Activated CD8-positive, alpha-beta memory T cell treated with anti-CD3 and anti-CD28 coated beads, Interleukin-2, amount 10 ng/mL, durations not matched to agents 7 days and 5 days (primary cell): Measurements from ENCODE around the gene LIMS1. TPM values are rescaled to one million over a fixed set of nuclear protein-coding genes. Genes with fewer than 3 reads are reported as not detected.
"Not testable (repeated sequence)": the region's sequence is repeated elsewhere in the genome, so short reads cannot be mapped to it uniquely, and the experiment has no call there.

Experiments
- ATAC-seq: fragments of 150-1000 bp; cut with Tn5 transposase; one replicate; pipeline ENCODE4 v1.10.0; 2021; ENCODE audit warnings: moderate library complexity
- CTCF ChIA-PET: fragments of 350-600 bp; sonication (Branson Sonifier 250); formaldehyde crosslinking; loops from one replicate; lab custom pipeline; 2021; ENCODE audit warnings: antibody characterized with exemption; lab: Charles Lee
- DNase-seq: peaks from one replicate; pipeline ENCODE4 v3.0.0-alpha.2; 2020
- H3K27ac Mint-ChIP-seq: one replicate; pipeline ENCODE4 v1.8.0; 2021; ENCODE audit warnings: mild to moderate bottlenecking, mixed read lengths
- H3K27me3 Mint-ChIP-seq: one replicate; pipeline ENCODE4 v1.8.0; 2021; ENCODE audit warnings: mixed read lengths
- H3K36me3 Mint-ChIP-seq: one replicate; pipeline ENCODE4 v1.8.0; 2021; ENCODE audit warnings: mild to moderate bottlenecking, mixed read lengths
- H3K4me1 Mint-ChIP-seq: one replicate; pipeline ENCODE4 v1.8.0; 2021; ENCODE audit warnings: mixed read lengths
- H3K4me3 Mint-ChIP-seq: one replicate; pipeline ENCODE4 v1.8.0; 2021; ENCODE audit warnings: mild to moderate bottlenecking, moderate library complexity, mixed read lengths
- H3K9me3 Mint-ChIP-seq: one replicate; pipeline ENCODE4 v1.8.0; 2022; ENCODE audit warnings: low read depth, mixed read lengths
- total RNA-seq, 2 experiments: library from RNA; stranded (reverse); gene quantifications; one replicate each; pipeline ENCODE4 v1.2.3, GENCODE V29; 2021

Gene LIMS1
- total RNA-seq, 2 experiments from 2014 or later, result 57.2 to 58.2 TPM

DNA sequence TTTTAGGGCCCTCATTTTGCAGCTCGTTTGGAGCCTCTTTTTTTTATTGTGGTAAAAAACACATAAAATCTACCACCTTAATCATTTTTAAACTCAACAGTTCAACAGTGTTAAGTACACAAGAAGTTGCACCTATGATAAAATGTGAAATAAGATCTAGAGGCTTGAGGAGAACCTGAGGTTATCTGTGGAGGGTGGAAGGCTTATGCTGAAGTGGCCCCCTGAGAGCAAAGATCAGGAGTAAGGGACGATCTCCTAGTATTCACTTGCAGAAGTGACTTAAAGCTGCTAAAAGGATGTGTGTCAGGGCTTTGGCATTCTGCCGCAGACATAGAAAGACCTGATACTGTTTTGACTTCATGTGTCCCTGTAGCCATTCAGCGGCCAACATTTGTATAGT, 61.5 kb downstream of the LIMS1 start:
- not testable (repeated sequence) for H3K9me3 Mint-ChIP-seq, H3K36me3 Mint-ChIP-seq, H3K27me3 Mint-ChIP-seq, ATAC-seq, H3K27ac Mint-ChIP-seq, H3K4me3 Mint-ChIP-seq, DNase-seq
- peaks cover 37% of the 10 kb centered on the region for H3K4me1 Mint-ChIP-seq
- CTCF ChIA-PET, result interaction anchor here (4.0 kb wide), 1 partner anchor 40 kb away, joined by 29 read pairs; no protein-coding TSS in a partner anchor

DNA sequence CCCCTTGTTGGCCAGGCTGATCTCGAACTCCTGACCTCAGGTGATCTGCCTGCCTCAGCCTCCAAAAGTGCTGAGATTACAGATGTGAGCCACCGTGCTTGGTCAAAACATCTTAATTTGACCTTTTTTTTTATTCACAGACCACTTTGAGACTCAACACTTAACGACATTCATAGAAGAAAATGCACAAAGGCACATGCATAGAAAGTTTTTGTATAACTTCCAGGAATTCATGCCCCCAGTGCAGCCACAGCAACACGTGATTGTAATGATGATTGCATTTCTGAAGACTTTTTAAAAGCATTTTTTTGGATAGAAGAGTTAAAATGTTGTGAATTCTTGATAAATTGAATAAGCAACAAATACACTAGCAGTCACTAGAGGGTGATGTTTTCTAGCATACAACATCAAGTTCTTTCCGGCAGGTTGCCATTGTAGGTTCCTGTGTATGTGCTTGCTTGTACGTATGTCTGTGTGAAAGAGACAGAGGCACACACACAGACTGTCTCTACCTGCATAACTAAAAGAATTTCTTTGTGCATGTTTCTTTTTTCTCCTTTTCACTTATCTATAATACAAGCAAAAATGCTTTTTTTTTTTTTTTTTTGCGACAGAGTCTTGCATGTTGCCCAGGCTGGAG, 63.0 kb downstream of the LIMS1 start:
- peaks cover 30% of the 10 kb centered on the region for H3K4me1 Mint-ChIP-seq
- not testable (repeated sequence) for DNase-seq, H3K27me3 Mint-ChIP-seq, H3K36me3 Mint-ChIP-seq, H3K9me3 Mint-ChIP-seq, H3K4me3 Mint-ChIP-seq, H3K27ac Mint-ChIP-seq
- CTCF ChIA-PET, result interaction anchor here (2.3 kb wide), 1 partner anchor 40 kb away, joined by 15 read pairs; no protein-coding TSS in a partner anchor
- peak; percentile 52 for ATAC-seq

DNA sequence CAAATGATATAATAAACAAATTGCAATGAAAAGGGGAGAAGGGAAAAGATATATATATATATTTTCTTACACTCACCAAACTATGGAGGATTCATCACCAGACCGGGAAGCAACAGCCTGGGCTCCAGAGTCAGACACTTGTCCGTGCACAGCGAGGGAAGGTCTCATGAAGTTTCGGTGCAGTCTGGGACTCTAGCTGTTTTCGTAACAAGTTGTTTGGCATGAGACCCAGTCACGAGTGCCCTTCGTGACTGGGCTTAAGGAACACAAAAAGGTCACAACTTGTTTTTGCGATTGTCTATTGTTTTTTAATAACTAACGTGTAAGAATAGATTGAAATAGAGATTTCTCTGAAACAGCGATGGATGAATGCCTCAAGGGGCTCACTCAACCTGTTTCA, 66.9 kb downstream of the LIMS1 start:
- CTCF ChIA-PET, result interaction anchor here (2.6 kb wide), 1 partner anchor 35 kb away, joined by 9 read pairs; no protein-coding TSS in a partner anchor
- not testable (repeated sequence) for H3K36me3 Mint-ChIP-seq

DNA sequence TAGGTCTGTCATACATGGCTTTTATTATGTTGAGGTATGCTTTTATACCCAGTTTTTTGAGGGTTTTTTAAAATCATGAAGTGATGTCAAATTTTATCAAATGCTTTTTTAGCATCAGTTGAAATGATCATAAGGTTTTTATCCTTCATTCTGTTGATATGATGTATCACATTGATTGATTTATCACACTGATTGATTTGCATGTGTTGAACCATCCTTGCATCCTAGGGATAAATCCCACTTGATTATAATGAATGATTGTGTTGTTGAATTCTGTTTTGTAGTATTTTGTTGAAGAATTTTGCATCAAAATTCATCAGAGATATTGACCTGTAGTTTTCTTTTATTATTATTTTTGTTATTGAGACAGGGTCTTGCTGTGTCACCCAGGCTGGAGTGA, 68.2 kb downstream of the LIMS1 start:
- no peak overlapping the region for H3K4me3 Mint-ChIP-seq
- peaks cover 10% of the 10 kb centered on the region for H3K36me3 Mint-ChIP-seq
- CTCF ChIA-PET, result interaction anchor here (2.6 kb wide), 1 partner anchor 34 kb away, joined by 9 read pairs; no protein-coding TSS in a partner anchor
- H3K9me3 Mint-ChIP-seq, result no peaks in the 10 kb centered on the region
- no peaks in the 10 kb centered on the region for H3K27me3 Mint-ChIP-seq
- peaks cover 36% of the 10 kb centered on the region for H3K4me1 Mint-ChIP-seq
- DNase-seq, result no peak
- no peak overlapping the region for H3K27ac Mint-ChIP-seq
- no peak for ATAC-seq

More for the DNA sequence above, 66.9 kb downstream of the LIMS1 start:
- not testable (repeated sequence) for H3K27ac Mint-ChIP-seq, H3K4me3 Mint-ChIP-seq, DNase-seq, ATAC-seq, H3K9me3 Mint-ChIP-seq, H3K27me3 Mint-ChIP-seq
- H3K4me1 Mint-ChIP-seq, result peaks cover 30% of the 10 kb centered on the region

DNA sequence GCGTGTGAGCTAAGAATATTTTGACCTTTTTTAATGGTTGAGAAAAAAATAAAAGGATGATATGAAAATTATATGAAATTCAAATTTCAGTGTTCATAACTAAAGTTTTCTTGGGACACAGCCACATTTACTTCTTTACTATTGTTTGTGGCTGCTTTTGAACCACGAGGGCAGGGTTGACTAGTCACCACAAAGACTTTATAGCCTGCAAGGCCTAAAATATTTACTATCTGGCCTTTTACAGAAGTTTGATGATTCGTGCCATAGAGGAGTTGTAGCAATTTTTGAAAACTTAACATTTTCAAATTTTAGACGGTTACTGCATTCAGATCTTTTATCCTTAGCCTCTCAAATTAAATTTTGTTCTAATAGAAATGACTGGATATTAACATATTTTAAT, 69.9 kb downstream of the LIMS1 start:
- peaks cover 47% of the 10 kb centered on the region for H3K4me1 Mint-ChIP-seq
- H3K36me3 Mint-ChIP-seq, result peaks cover 10% of the 10 kb centered on the region
- H3K9me3 Mint-ChIP-seq, result no peaks in the 10 kb centered on the region
- DNase-seq (no peak), ATAC-seq (no peak)
- no peaks in the 10 kb centered on the region for H3K27me3 Mint-ChIP-seq
- H3K4me3 Mint-ChIP-seq, result no peak overlapping the region
- CTCF ChIA-PET, result interaction anchor here (0.6 to 4.2 kb wide), 2 partner anchors 21 to 32 kb away, joined by 3 to 97 read pairs; no protein-coding TSS in a partner anchor
- no peak overlapping the region for H3K27ac Mint-ChIP-seq

DNA sequence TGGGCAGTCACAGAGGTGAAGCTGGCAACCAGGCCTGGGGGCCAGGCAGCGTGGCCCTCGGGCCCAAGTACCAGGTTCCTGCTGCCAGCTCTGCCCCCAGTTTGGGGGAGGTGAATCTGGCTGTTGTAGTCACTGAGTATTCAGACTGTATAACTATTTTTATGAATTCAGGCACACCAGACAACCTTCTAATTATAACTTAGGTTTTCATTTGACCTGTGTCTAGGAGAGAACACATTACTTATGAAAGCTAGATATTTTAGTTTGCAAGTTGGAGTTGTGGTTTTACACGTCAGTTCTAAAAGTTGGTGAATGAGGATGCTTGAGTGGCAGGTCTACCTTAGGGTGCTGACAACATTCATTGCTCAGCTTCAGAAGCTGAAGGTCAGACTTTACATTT, 71.7 kb downstream of the LIMS1 start:
- Mint-ChIP-seq H3K27me3 (no peaks in the 10 kb centered on the region), H3K9me3 (no peaks in the 10 kb centered on the region), H3K4me1 (peaks cover 59% of the 10 kb centered on the region), H3K27ac (peak overlapping the region; percentile 77), H3K36me3 (peaks cover 10% of the 10 kb centered on the region), H3K4me3 (no peak overlapping the region)
- DNase-seq, result no peak
- ATAC-seq, result peak; percentile 59
- CTCF ChIA-PET, result interaction anchor here (1.0 to 4.2 kb wide), 8 partner anchors 9 to 34 kb away, joined by 3 to 97 read pairs (median 6); no protein-coding TSS in a partner anchor

DNA sequence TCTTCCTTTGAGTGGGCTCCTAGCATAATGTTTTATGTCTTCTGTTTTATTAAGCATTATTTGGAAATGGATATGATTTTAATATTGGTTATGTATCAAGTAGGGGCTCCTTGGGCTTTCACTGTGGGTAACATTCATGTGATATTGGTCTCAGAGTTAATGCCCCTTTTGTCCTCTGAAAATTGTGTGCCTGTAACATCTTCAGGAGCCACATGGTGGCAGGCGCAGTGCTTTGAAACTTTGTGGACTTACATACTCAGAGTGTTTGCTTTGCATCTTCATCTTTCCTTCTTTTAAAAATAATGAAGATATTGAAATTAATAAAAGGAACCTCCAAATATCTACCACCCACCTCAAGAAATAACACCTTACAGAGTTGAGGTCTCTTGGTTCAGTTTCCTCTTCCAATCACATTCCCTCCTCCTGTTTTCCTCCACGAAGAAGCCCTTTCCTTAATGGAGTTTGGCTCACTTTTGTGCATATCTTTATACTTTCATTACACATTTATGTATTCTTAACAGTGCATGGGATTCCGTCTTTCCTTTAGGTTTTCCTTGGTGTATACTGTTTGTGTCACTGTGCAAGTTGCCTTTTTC, 73.5 kb downstream of the LIMS1 start:
- peaks cover 6% of the 10 kb centered on the region for H3K36me3 Mint-ChIP-seq
- CTCF ChIA-PET, result interaction anchor here (0.7 to 10.3 kb wide), 6 partner anchors 14 to 109 kb away, joined by 3 to 171 read pairs (median 6); no protein-coding TSS in a partner anchor
- DNase-seq (peak; percentile 71), ATAC-seq (no peak)
- no peak overlapping the region for H3K27ac Mint-ChIP-seq
- H3K4me3 Mint-ChIP-seq, result no peak overlapping the region
- H3K9me3 Mint-ChIP-seq, result no peaks in the 10 kb centered on the region
- H3K4me1 Mint-ChIP-seq, result peaks cover 75% of the 10 kb centered on the region
- no peaks in the 10 kb centered on the region for H3K27me3 Mint-ChIP-seq

DNA sequence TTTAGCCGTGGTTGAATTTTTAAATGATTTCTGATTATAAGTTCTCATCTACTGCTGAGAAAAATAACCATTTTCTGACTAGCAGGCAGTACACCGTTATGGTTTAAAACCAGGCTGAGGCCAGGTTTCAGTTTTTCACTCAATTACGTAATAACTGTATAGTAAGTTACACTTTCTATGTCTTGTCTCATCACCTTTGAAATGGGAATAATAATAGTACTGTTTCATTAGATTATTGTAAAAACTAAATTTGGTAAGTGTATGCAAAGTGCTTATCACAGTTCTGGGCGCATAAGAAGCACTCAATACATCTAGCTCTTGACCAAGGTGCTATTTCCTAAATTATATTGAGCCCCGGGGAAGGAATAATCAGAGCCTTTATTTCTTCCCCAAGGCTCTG, 76.8 kb downstream of the LIMS1 start:
- DNase-seq, result no peak
- peak overlapping the region; percentile 42 for H3K4me3 Mint-ChIP-seq
- ATAC-seq, result no peak
- CTCF ChIA-PET, result interaction anchor here (1.0 to 10.3 kb wide), 7 partner anchors 10 to 108 kb away, joined by 3 to 171 read pairs (median 11); partner anchors contain the start of gene RANBP2
- H3K27ac Mint-ChIP-seq, result peak overlapping the region; percentile 72
- H3K36me3 Mint-ChIP-seq, result peaks cover 5% of the 10 kb centered on the region
- peaks cover 84% of the 10 kb centered on the region for H3K4me1 Mint-ChIP-seq
- no peaks in the 10 kb centered on the region for H3K9me3 Mint-ChIP-seq
- no peaks in the 10 kb centered on the region for H3K27me3 Mint-ChIP-seq

DNA sequence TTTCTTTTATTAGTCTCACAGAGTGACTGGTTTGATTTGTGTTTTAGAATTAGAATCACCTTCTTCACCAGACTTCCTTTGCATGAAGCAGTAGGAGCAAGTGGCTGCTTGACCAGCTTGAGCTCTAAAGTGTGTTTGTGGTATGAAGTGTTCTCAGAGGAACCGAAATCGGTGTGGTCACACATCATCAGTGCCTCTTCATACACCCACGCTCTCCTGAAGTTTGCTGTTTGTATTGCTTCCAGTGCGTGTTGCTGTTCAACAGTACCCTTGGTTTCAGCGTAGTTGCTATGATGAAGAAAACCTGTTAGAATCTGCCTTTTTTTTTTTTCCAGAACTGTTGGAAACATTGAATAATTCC, 77.9 kb downstream of the LIMS1 start:
- DNase-seq, result peak; percentile 76
- CTCF ChIA-PET, result interaction anchor here (1.2 to 10.3 kb wide), 8 partner anchors 8 to 79 kb away, joined by 4 to 171 read pairs (median 8); no protein-coding TSS in a partner anchor
- peak overlapping the region; percentile 59 for H3K4me3 Mint-ChIP-seq

DNA sequence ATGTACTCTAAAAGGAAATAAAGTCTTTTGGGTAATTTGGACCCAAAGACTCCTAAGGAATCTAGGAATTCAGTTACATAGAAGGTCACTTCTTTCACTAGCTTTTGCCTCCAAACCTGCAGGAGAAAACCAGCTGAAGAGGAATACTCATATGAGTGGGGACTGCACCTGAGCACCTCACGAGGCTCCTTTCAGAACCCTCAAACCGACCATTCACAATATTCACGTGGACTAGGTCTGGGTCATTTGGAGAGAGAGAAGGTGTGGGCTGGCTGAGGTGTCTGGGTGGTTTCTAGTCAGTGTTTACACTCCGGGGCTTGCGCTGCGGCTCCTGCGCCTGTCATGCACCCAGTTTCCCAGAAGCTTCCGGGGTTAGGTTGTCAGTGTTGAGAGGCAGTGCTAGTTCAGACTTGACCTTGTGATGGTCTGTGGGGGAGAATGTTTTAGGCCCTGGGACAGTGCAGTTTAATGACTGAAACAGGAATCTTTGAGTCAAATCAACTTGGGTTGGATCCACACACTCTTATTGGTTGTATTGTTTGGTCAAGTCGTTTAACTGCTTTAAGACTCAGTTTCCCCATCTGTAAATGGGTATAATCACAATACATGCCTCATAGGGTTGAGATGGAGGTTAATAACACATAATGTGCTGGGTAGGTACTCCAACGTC, 78.4 kb downstream of the LIMS1 start:
- Mint-ChIP-seq H3K27me3 (no peaks in the 10 kb centered on the region), H3K27ac (peak overlapping the region; percentile 82), H3K4me3 (peak overlapping the region; percentile 59), H3K36me3 (peaks cover 5% of the 10 kb centered on the region), H3K9me3 (no peaks in the 10 kb centered on the region), H3K4me1 (peaks cover 80% of the 10 kb centered on the region)
- peak; percentile 84 for ATAC-seq
- CTCF ChIA-PET, result interaction anchor here (0.9 to 10.3 kb wide), 9 partner anchors 8 to 79 kb away, joined by 3 to 171 read pairs (median 5); no protein-coding TSS in a partner anchor
- DNase-seq, result peak; percentile 92

More for the DNA sequence above, 77.9 kb downstream of the LIMS1 start:
- Mint-ChIP-seq H3K9me3 (no peaks in the 10 kb centered on the region), H3K36me3 (peaks cover 5% of the 10 kb centered on the region), H3K27me3 (no peaks in the 10 kb centered on the region), H3K4me1 (peaks cover 80% of the 10 kb centered on the region), H3K27ac (peak overlapping the region; percentile 82)
- peak; percentile 72 for ATAC-seq

DNA sequence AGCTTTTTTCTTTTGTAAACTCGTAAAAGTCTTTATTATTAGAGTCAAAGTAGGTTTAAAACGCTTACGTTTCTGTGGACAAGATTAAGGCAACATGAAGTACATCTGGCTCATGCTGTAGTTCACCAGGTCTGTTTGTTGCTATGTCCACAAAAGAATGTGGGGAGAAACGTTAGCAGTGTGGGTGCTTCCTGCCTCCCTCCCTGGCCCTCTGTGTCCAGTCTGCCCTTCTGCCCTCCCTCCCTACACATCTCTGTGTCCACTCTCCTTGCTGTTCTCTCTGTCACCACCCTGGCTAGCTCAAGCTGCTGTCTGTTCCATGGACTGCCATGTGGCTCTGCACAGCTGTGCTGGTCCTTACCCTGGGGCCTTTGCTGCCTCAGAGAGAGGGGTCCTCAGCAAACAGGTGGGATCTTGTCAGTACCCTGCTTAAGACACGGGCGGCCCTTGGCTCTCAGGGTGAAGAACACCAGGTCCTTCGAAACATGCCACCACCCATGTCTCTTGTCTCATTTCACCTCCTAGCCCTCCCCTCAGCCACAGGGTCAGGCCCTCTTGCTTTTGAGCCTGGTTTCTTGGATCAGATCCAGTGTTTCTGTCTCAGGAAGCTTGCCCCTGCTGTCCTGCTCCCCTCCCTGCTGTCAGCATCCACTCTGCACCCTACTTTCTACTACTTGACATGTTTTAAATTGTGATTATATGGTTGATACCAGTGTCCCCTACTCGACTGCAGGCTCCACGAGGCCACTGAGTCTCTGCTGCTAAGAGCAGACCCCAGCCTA, 79.2 kb downstream of the LIMS1 start:
- H3K9me3 Mint-ChIP-seq, result no peaks in the 10 kb centered on the region
- H3K27me3 Mint-ChIP-seq, result no peaks in the 10 kb centered on the region
- H3K36me3 Mint-ChIP-seq, result peaks cover 5% of the 10 kb centered on the region
- H3K27ac Mint-ChIP-seq, result peak overlapping the region; percentile 82
- no peak overlapping the region for H3K4me3 Mint-ChIP-seq
- no peak for DNase-seq
- H3K4me1 Mint-ChIP-seq, result peaks cover 85% of the 10 kb centered on the region
- CTCF ChIA-PET, result interaction anchor here (0.9 to 10.3 kb wide), 5 partner anchors 12 to 80 kb away, joined by 3 to 171 read pairs (median 5); no protein-coding TSS in a partner anchor
- no peak for ATAC-seq

DNA sequence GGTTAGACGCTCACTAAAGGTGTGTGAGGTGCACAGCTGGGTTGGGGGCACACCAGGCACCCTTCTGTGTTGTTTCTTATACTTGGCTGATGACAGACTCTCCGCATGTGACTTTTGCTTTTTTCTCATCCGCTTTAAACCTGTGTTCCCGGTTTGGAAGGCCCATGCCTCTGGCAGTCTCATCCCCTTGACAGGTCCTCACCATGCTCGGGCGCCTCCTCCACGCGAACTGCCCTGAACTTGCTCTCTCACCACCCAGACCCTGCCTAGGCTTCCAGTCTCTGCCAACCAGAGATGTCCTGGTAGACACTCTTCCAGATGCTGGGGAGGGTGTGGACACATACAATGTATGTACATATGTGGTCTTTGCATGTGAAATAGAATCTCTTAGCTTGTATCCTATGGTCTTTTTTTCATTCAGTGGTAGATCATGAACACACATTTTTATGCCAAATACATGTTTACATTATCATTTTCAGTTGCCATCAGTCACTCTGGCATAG, 79.8 kb downstream of the LIMS1 start:
- CTCF ChIA-PET, result interaction anchor here (1.2 to 10.3 kb wide), 3 partner anchors 8 to 24 kb away, joined by 5 to 171 read pairs (median 8); no protein-coding TSS in a partner anchor
- Mint-ChIP-seq H3K27me3 (no peaks in the 10 kb centered on the region), H3K4me1 (peaks cover 85% of the 10 kb centered on the region), H3K4me3 (no peak overlapping the region), H3K27ac (peak overlapping the region; percentile 82), H3K36me3 (peaks cover 5% of the 10 kb centered on the region), H3K9me3 (no peaks in the 10 kb centered on the region)
- ATAC-seq (no peak), DNase-seq (no peak)
